HL-60 (cell line): ENCODE data around the gene NEDD4L.

Experiments used
- DNase-seq, 2 experiments: peaks; one replicate each; pipeline ENCODE4 v3.0.0-alpha.2; 2010 to 2020; ENCODE audit warnings: low read depth in 1 of 2, low spot score in 1 of 2
- H3K27ac ChIP-seq: fragments of 250-450 bp; sonication (Bioruptor Pico); replicated peaks from 2 replicates; pipeline ENCODE4 v1.5.1; 2020; ENCODE audit warnings: mild to moderate bottlenecking, moderate library complexity
- H3K27me3 ChIP-seq: fragments of 250-450 bp; sonication (Bioruptor Pico); 2 replicates; pipeline ENCODE4 v1.5.1; 2021; ENCODE audit warnings: mild to moderate bottlenecking, moderate library complexity; ENCODE audit not compliant: insufficient read depth, poor library complexity, severe bottlenecking
- H3K4me3 ChIP-seq: replicated peaks from 2 replicates; pipeline ENCODE4 v1.5.1; 2011; ENCODE audit warnings: mild to moderate bottlenecking, control low read depth, low read length; ENCODE audit not compliant: insufficient read depth
- CTCF ChIP-seq: IDR thresholded peaks from one replicate; pipeline ENCODE4 v1.5.1; 2011; ENCODE audit warnings: low read length, control low read depth, inconsistent platforms; ENCODE audit not compliant: insufficient read depth
- GABPA ChIP-seq: IDR thresholded peaks from 2 replicates; pipeline ENCODE4 v1.6.1; 2012; ENCODE audit warnings: low read depth
- POLR2AphosphoS5 ChIP-seq: IDR thresholded peaks from 2 replicates; pipeline ENCODE4 v1.6.1; 2012; ENCODE audit warnings: low read depth
- REST ChIP-seq: IDR thresholded peaks from 2 replicates; pipeline ENCODE4 v1.6.1; 2012; ENCODE audit warnings: low read depth; ENCODE audit not compliant: insufficient replicate concordance
- SPI1 ChIP-seq: IDR thresholded peaks from 2 replicates; pipeline ENCODE4 v1.6.1; 2012; ENCODE audit warnings: low read depth, mild to moderate bottlenecking, borderline replicate concordance

Gene NEDD4L

GRCh38 chr18:58152216-58152615, 108.2 kb downstream of the NEDD4L start:
- H3K4me3 ChIP-seq: no peak overlapping the region
- DNase-seq: no peak
- H3K27me3 ChIP-seq: no peaks in the 10 kb centered on the region
- TF ChIP-seq POLR2AphosphoS5 (no peak), CTCF (no peak), SPI1 (no peak), REST (no peak), GABPA (no peak)
- H3K27ac ChIP-seq: no peak overlapping the region

GRCh38 chr18:58152891-58153290, 108.9 kb downstream of the NEDD4L start:
- Histone ChIP-seq H3K27me3 (no peaks in the 10 kb centered on the region), H3K4me3 (no peak overlapping the region), H3K27ac (no peak overlapping the region)
- no peak for DNase-seq
- no peak for TF ChIP-seq POLR2AphosphoS5

GRCh38 chr18:58156516-58156915, 112.5 kb downstream of the NEDD4L start:
- H3K27ac ChIP-seq: no peak overlapping the region
- TF ChIP-seq POLR2AphosphoS5: no peak
- no peak for TF ChIP-seq SPI1
- no peak for TF ChIP-seq CTCF
- no peak for TF ChIP-seq REST
- no peak for TF ChIP-seq GABPA
- no peak for DNase-seq

GRCh38 chr18:58157237-58157636, 113.2 kb downstream of the NEDD4L start:
- Histone ChIP-seq H3K4me3 (no peak overlapping the region), H3K27me3 (peaks cover 4% of the 10 kb centered on the region), H3K27ac (no peak overlapping the region)
- TF ChIP-seq POLR2AphosphoS5: no peak
- TF ChIP-seq REST: no peak
- no peak for TF ChIP-seq GABPA
- TF ChIP-seq SPI1: no peak
- no peak for TF ChIP-seq CTCF
- DNase-seq: no peak

More at GRCh38 chr18:58156516-58156915, 112.5 kb downstream of the NEDD4L start:
- no peak overlapping the region for H3K4me3 ChIP-seq
- peaks cover 4% of the 10 kb centered on the region for H3K27me3 ChIP-seq
